Measurements from ENCODE around the gene CALU. TPM values are rescaled to one million over a fixed set of nuclear protein-coding genes. Genes with fewer than 3 reads are reported as not detected.

The CALU gene
- total RNA-seq, 1 donor from 2014 or later, result 199 TPM

GRCh38 chr7:128713794-128714193 lies 25.4 kb upstream of the CALU start:
- no peak for DNase-seq (ENCODE audit: low spot score in 2 of 2, unreplicated experiment in 2 of 2)
- Mint-ChIP-seq H3K4me3 (no peak overlapping the region), H3K4me1 (peaks cover 4% of the 10 kb centered on the region), H3K36me3 (no peaks in the 10 kb centered on the region), H3K9me3 (no peaks in the 10 kb centered on the region), H3K27me3 (ENCODE audit: low read depth) (peaks cover 5% of the 10 kb centered on the region), H3K27ac (no peak overlapping the region)
- TF ChIP-seq, protein P1, sequence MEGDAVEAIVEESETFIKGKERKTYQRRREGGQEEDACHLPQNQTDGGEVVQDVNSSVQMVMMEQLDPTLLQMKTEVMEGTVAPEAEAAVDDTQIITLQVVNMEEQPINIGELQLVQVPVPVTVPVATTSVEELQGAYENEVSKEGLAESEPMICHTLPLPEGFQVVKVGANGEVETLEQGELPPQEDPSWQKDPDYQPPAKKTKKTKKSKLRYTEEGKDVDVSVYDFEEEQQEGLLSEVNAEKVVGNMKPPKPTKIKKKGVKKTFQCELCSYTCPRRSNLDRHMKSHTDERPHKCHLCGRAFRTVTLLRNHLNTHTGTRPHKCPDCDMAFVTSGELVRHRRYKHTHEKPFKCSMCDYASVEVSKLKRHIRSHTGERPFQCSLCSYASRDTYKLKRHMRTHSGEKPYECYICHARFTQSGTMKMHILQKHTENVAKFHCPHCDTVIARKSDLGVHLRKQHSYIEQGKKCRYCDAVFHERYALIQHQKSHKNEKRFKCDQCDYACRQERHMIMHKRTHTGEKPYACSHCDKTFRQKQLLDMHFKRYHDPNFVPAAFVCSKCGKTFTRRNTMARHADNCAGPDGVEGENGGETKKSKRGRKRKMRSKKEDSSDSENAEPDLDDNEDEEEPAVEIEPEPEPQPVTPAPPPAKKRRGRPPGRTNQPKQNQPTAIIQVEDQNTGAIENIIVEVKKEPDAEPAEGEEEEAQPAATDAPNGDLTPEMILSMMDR (IDR thresholded peaks at IDR 0.05; ENCODE audit: unreplicated experiment), result no peak

- H3K27me3 Mint-ChIP-seq (ENCODE audit: low read depth), result peaks cover 5% of the 10 kb centered on the region
- H3K27ac Mint-ChIP-seq, result no peak overlapping the region
- H3K4me1 Mint-ChIP-seq, result peaks cover 4% of the 10 kb centered on the region
- no peaks in the 10 kb centered on the region for H3K9me3 Mint-ChIP-seq
- no peaks in the 10 kb centered on the region for H3K36me3 Mint-ChIP-seq
- TF ChIP-seq, protein P1 (IDR thresholded peaks at IDR 0.05; ENCODE audit: unreplicated experiment), result no peak
- H3K4me3 Mint-ChIP-seq, result no peak overlapping the region
- no peak for DNase-seq (ENCODE audit: low spot score in 2 of 2, unreplicated experiment in 2 of 2)
Observed at GRCh38 chr7:128714701-128715495, 24.3 kb upstream of the CALU start.

DNA sequence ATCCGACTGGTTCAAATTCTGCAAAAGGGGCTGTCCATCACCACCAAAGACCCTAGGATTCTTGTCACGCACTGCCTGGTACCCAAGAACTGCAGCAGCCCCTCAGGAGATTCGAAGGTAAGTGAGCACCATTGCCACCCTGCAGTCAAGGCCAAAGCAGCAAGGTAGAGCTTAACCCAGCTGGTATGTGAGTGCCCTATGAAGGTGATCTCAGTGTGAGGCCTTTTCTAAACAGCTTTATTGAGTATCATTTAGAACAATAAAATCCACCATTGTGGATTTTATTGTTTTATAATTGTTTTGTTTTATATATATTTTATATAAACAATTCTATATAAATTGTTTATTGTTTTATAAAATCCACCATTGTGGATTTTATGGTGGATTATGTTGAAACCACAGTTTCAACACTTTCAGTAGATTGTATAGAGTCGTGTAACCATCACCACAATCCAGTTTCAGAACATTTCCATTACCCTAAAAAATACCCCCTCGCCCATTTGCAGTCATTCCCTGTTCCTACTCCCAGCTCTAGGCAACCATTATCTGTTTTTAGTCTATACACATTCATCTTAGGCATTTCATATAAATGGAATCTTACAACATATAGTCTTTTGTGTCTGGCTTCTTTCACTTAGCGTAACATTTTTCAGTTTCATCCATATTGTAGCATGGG lies 20.1 kb upstream of the CALU start:
- Mint-ChIP-seq H3K36me3 (no peaks in the 10 kb centered on the region), H3K4me3 (no peak overlapping the region), H3K27ac (no peak overlapping the region), H3K9me3 (no peaks in the 10 kb centered on the region), H3K4me1 (peaks cover 4% of the 10 kb centered on the region), H3K27me3 (ENCODE audit: low read depth) (peaks cover 5% of the 10 kb centered on the region)
- TF ChIP-seq, protein P1 (IDR thresholded peaks at IDR 0.05; ENCODE audit: unreplicated experiment), result no peak
- no peak for DNase-seq (ENCODE audit: low spot score in 2 of 2, unreplicated experiment in 2 of 2)

GRCh38 chr7:128721376-128721775 lies 17.8 kb upstream of the CALU start:
- DNase-seq (ENCODE audit: low spot score in 2 of 2, unreplicated experiment in 2 of 2), result no peak
- TF ChIP-seq, protein P1 (IDR thresholded peaks at IDR 0.05; ENCODE audit: unreplicated experiment), result no peak
- Mint-ChIP-seq H3K4me1 (peaks cover 3% of the 10 kb centered on the region), H3K27me3 (ENCODE audit: low read depth) (no peaks in the 10 kb centered on the region), H3K36me3 (no peaks in the 10 kb centered on the region), H3K9me3 (no peaks in the 10 kb centered on the region), H3K4me3 (no peak overlapping the region), H3K27ac (no peak overlapping the region)

GRCh38 chr7:128724743-128725142 lies 14.4 kb upstream of the CALU start:
- H3K4me1 Mint-ChIP-seq, result peaks cover 7% of the 10 kb centered on the region

More at GRCh38 chr7:128724743-128725142, 14.4 kb upstream of the CALU start:
- TF ChIP-seq, protein P1 (IDR thresholded peaks at IDR 0.05; ENCODE audit: unreplicated experiment), result no peak
- H3K27me3 Mint-ChIP-seq (ENCODE audit: low read depth), result peaks cover 10% of the 10 kb centered on the region
- H3K9me3 Mint-ChIP-seq, result no peaks in the 10 kb centered on the region
- H3K27ac Mint-ChIP-seq, result no peak overlapping the region
- no peak for DNase-seq (ENCODE audit: low spot score in 2 of 2, unreplicated experiment in 2 of 2)
- no peaks in the 10 kb centered on the region for H3K36me3 Mint-ChIP-seq
- H3K4me3 Mint-ChIP-seq, result no peak overlapping the region
